Stimulated activated naive B cell treated with anti-CD40 and anti-IgM and Interleukin-4, amounts not matched to agents 10 μg/mL and 1 μg/mL and 100 μg/mL, for 72 hours (primary cell): ENCODE measurements around the gene SETD1B.

Experiments used
- ATAC-seq, 2 donors: fragments of 150-1000 bp; cut with Tn5 transposase; replicated peaks; 2 replicates each; pipeline ENCODE4 v1.10.0; 2021; ENCODE audit warnings: moderate library complexity in 1 of 2
- DNase-seq: peaks from one replicate; pipeline ENCODE4 v3.0.0; 2021
- H3K27ac Mint-ChIP-seq: one replicate; pipeline ENCODE4 v1.8.0; 2022; ENCODE audit warnings: mild to moderate bottlenecking, mixed read lengths
- H3K27me3 Mint-ChIP-seq, 2 donors: one replicate each; pipeline ENCODE4 v1.8.0; 2022; ENCODE audit warnings: mixed read lengths in 2 of 2
- H3K36me3 Mint-ChIP-seq, 2 donors: one replicate each; pipeline ENCODE4 v1.8.0; 2022; ENCODE audit warnings: mixed read lengths in 2 of 2, mild to moderate bottlenecking in 1 of 2
- H3K4me1 Mint-ChIP-seq, 2 donors: one replicate each; pipeline ENCODE4 v1.8.0; 2022; ENCODE audit warnings: mixed read lengths in 2 of 2, mild to moderate bottlenecking in 1 of 2
- H3K4me3 Mint-ChIP-seq, 2 donors: one replicate each; pipeline ENCODE4 v1.8.0; 2022; ENCODE audit warnings: mild to moderate bottlenecking in 2 of 2, mixed read lengths in 2 of 2, moderate library complexity in 1 of 2
- H3K9me3 Mint-ChIP-seq, 2 donors: one replicate each; pipeline ENCODE4 v1.8.0; 2022; ENCODE audit warnings: mixed read lengths in 2 of 2, mild to moderate bottlenecking in 1 of 2

Gene SETD1B

GRCh38 chr12:121804417-121805111 lies 755 bp downstream of the SETD1B start:
- H3K4me3 Mint-ChIP-seq, result peak overlapping the region; percentile 97 to 99
- peak overlapping the region; percentile 98 for H3K27ac Mint-ChIP-seq
- peak; percentile 3 to 4 for ATAC-seq
- H3K27me3 Mint-ChIP-seq, result no peaks in the 10 kb centered on the region
- peak; percentile 45 for DNase-seq
- no peaks in the 10 kb centered on the region for H3K9me3 Mint-ChIP-seq
- H3K36me3 Mint-ChIP-seq, result peaks cover 34 to 43% of the 10 kb centered on the region in 2 donors
- peaks cover 26 to 57% of the 10 kb centered on the region in 2 donors for H3K4me1 Mint-ChIP-seq

GRCh38 chr12:121805171-121806008 lies 1.6 kb downstream of the SETD1B start:
- no peak for ATAC-seq
- Mint-ChIP-seq H3K27me3 (no peaks in the 10 kb centered on the region), H3K9me3 (no peaks in the 10 kb centered on the region), H3K4me1 (peaks cover 26 to 62% of the 10 kb centered on the region in 2 donors), H3K36me3 (peaks cover 37 to 48% of the 10 kb centered on the region in 2 donors), H3K27ac (peak overlapping the region; percentile 98), H3K4me3 (peak overlapping the region; percentile 97 to 99)
- no peak for DNase-seq

- Mint-ChIP-seq H3K27me3 (no peaks in the 10 kb centered on the region), H3K27ac (peak overlapping the region; percentile 94), H3K4me1 (peaks cover 30 to 68% of the 10 kb centered on the region in 2 donors), H3K9me3 (no peaks in the 10 kb centered on the region), H3K4me3 (peak overlapping the region; percentile 89 to 99), H3K36me3 (peaks cover 37 to 51% of the 10 kb centered on the region in 2 donors)
- ATAC-seq (no peak), DNase-seq (no peak)
Measured at GRCh38 chr12:121806009-121806545, 2.3 kb downstream of the SETD1B start.

- Mint-ChIP-seq H3K27ac (peak overlapping the region; percentile 94), H3K9me3 (no peaks in the 10 kb centered on the region), H3K27me3 (no peaks in the 10 kb centered on the region), H3K36me3 (peaks cover 35 to 49% of the 10 kb centered on the region in 2 donors), H3K4me3 (peak overlapping the region; percentile 89 to 99), H3K4me1 (peaks cover 30 to 68% of the 10 kb centered on the region in 2 donors)
- no peak for DNase-seq
- ATAC-seq, result no peak
Measured at GRCh38 chr12:121806546-121807423, 3.0 kb downstream of the SETD1B start.

- Mint-ChIP-seq H3K9me3 (no peaks in the 10 kb centered on the region), H3K4me1 (peaks cover 33 to 72% of the 10 kb centered on the region in 2 donors), H3K27ac (no peak overlapping the region), H3K27me3 (no peaks in the 10 kb centered on the region), H3K4me3 (peak overlapping the region; percentile 54 to 69), H3K36me3 (peaks cover 38 to 48% of the 10 kb centered on the region in 2 donors)
- DNase-seq (no peak), ATAC-seq (no peak)
Measured at GRCh38 chr12:121807642-121808347, 4.0 kb downstream of the SETD1B start.

- DNase-seq (no peak), ATAC-seq (no peak)
- peak overlapping the region; percentile 79 for H3K27ac Mint-ChIP-seq
- H3K36me3 Mint-ChIP-seq, result peaks cover 46 to 53% of the 10 kb centered on the region in 2 donors
- no peaks in the 10 kb centered on the region for H3K27me3 Mint-ChIP-seq
- no peaks in the 10 kb centered on the region for H3K9me3 Mint-ChIP-seq
- peaks cover 40 to 80% of the 10 kb centered on the region in 2 donors for H3K4me1 Mint-ChIP-seq
- H3K4me3 Mint-ChIP-seq, result no peak overlapping the region
Measured at GRCh38 chr12:121808623-121809022, 4.8 kb downstream of the SETD1B start.

- ATAC-seq (no peak), DNase-seq (no peak)
- Mint-ChIP-seq H3K9me3 (no peaks in the 10 kb centered on the region), H3K4me3 (no peak overlapping the region), H3K27me3 (no peaks in the 10 kb centered on the region), H3K36me3 (peaks cover 51 to 58% of the 10 kb centered on the region in 2 donors), H3K27ac (no peak overlapping the region), H3K4me1 (peaks cover 41 to 80% of the 10 kb centered on the region in 2 donors)
Measured at GRCh38 chr12:121809712-121810116, 5.9 kb downstream of the SETD1B start.

GRCh38 chr12:121810234-121810817 lies 6.5 kb downstream of the SETD1B start:
- Mint-ChIP-seq H3K36me3 (peaks cover 53 to 61% of the 10 kb centered on the region in 2 donors), H3K9me3 (no peaks in the 10 kb centered on the region), H3K27ac (peak overlapping the region; percentile 31), H3K27me3 (no peaks in the 10 kb centered on the region), H3K4me3 (no peak overlapping the region), H3K4me1 (peaks cover 41 to 76% of the 10 kb centered on the region in 2 donors)
- no peak for DNase-seq
- no peak for ATAC-seq

- H3K4me1 Mint-ChIP-seq, result peaks cover 37 to 71% of the 10 kb centered on the region in 2 donors
- no peaks in the 10 kb centered on the region for H3K27me3 Mint-ChIP-seq
- H3K27ac Mint-ChIP-seq, result peak overlapping the region; percentile 90
- H3K4me3 Mint-ChIP-seq, result peak overlapping the region; percentile 87 to 91
- ATAC-seq (no peak), DNase-seq (no peak)
- H3K9me3 Mint-ChIP-seq, result no peaks in the 10 kb centered on the region
- H3K36me3 Mint-ChIP-seq, result peaks cover 56 to 59% of the 10 kb centered on the region in 2 donors
Measured at GRCh38 chr12:121810833-121811433, 7.1 kb downstream of the SETD1B start.

- H3K27ac Mint-ChIP-seq, result peak overlapping the region; percentile 90
- H3K4me1 Mint-ChIP-seq, result peaks cover 34 to 63% of the 10 kb centered on the region in 2 donors
- DNase-seq, result peak; percentile 53
- H3K36me3 Mint-ChIP-seq, result peaks cover 55 to 59% of the 10 kb centered on the region in 2 donors
- H3K4me3 Mint-ChIP-seq, result peak overlapping the region; percentile 87 to 91
- ATAC-seq, result peak; percentile 89 to 91
- H3K27me3 Mint-ChIP-seq, result no peaks in the 10 kb centered on the region
- H3K9me3 Mint-ChIP-seq, result no peaks in the 10 kb centered on the region
Measured at GRCh38 chr12:121811434-121812319, 7.9 kb downstream of the SETD1B start.

- Mint-ChIP-seq H3K27ac (peak overlapping the region; percentile 71), H3K9me3 (no peaks in the 10 kb centered on the region), H3K36me3 (peaks cover 59 to 61% of the 10 kb centered on the region in 2 donors), H3K27me3 (no peaks in the 10 kb centered on the region), H3K4me1 (peaks cover 32 to 56% of the 10 kb centered on the region in 2 donors), H3K4me3 (peak overlapping the region; percentile 87 to 91)
- DNase-seq, result no peak
- peak; percentile 31 to 32 for ATAC-seq
Measured at GRCh38 chr12:121812320-121812871, 8.6 kb downstream of the SETD1B start.
